Subcutaneous adipose tissue (tissue), 4 donors: Measurements from ENCODE around the gene HOXA6. TPM values are rescaled to one million over a fixed set of nuclear protein-coding genes. Genes with fewer than 3 reads are reported as not detected.

Experiments
- CTCF ChIP-seq: fragments of 450-650 bp; IDR thresholded peaks from one replicate; pipeline ENCODE4 v1.5.1; 2016; ENCODE audit warnings: low read depth, mild to moderate bottlenecking, control low read depth, antibody characterized with exemption, moderate library complexity
- total RNA-seq, 4 donors: library from RNA; depleted of rRNA; stranded (reverse); fragments of >200 nt; gene quantifications; one replicate each; pipeline ENCODE4 v1.1.0, GENCODE V29; 2016

The HOXA6 gene
- total RNA-seq, 4 donors from 2014 or later, result 1.3 to 5.3 (median 2.8) TPM

- TF ChIP-seq CTCF, result no peak
These were observed 39.3 kb upstream of the HOXA6 start for GRCh38 chr7:27186668-27187474.

- TF ChIP-seq CTCF, result no peak
These were observed 38.5 kb upstream of the HOXA6 start for GRCh38 chr7:27185854-27186667.

GRCh38 chr7:27185013-27185853 lies 37.7 kb upstream of the HOXA6 start, which contains the start of gene HOXA11:
Gene HOXA11, minus strand, starts transcription at chr7:27185232. Its CDS starts 88 bp downstream, at chr7:27185144.
- TF ChIP-seq CTCF, result no peak

GRCh38 chr7:27184337-27185012 lies 36.9 kb upstream of the HOXA6 start:
- no peak for TF ChIP-seq CTCF

- no peak for TF ChIP-seq CTCF
These were observed 36.2 kb upstream of the HOXA6 start for GRCh38 chr7:27183682-27184336.

- TF ChIP-seq CTCF, result no peak
These were observed 35.5 kb upstream of the HOXA6 start for GRCh38 chr7:27182861-27183681.
